Vagina (tissue), 2 donors: Measurements from ENCODE around the gene LDLRAD1.

ENCODE experiments used
- POLR2A ChIP-seq, 2 donors: fragments of 450-650 bp; IDR thresholded peaks; one replicate each; pipeline ENCODE4 v1.6.1; 2017; ENCODE audit warnings: antibody characterized with exemption in 2 of 2, mild to moderate bottlenecking in 2 of 2, moderate library complexity in 2 of 2
- TF ChIP-seq, protein P1 (sequence below), 3 experiments: fragments of 450-650 bp in 2 of 3; fragments of 200-600 bp in 1 of 3; sonication (generic) in 1 of 3; IDR thresholded peaks; one replicate each; pipeline ENCODE4 v1.5.1; 2017 to 2019; ENCODE audit warnings: antibody characterized with exemption in 3 of 3, mild to moderate bottlenecking in 2 of 3, moderate library complexity in 2 of 3

- TF ChIP-seq, protein P1, sequence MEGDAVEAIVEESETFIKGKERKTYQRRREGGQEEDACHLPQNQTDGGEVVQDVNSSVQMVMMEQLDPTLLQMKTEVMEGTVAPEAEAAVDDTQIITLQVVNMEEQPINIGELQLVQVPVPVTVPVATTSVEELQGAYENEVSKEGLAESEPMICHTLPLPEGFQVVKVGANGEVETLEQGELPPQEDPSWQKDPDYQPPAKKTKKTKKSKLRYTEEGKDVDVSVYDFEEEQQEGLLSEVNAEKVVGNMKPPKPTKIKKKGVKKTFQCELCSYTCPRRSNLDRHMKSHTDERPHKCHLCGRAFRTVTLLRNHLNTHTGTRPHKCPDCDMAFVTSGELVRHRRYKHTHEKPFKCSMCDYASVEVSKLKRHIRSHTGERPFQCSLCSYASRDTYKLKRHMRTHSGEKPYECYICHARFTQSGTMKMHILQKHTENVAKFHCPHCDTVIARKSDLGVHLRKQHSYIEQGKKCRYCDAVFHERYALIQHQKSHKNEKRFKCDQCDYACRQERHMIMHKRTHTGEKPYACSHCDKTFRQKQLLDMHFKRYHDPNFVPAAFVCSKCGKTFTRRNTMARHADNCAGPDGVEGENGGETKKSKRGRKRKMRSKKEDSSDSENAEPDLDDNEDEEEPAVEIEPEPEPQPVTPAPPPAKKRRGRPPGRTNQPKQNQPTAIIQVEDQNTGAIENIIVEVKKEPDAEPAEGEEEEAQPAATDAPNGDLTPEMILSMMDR (IDR thresholded peaks at IDR 0.05): no peak
- TF ChIP-seq POLR2A (IDR thresholded peaks at IDR 0.05): no peak
These were observed 54.5 kb downstream of the LDLRAD1 start for GRCh38 chr1:53963460-53963859.
